ENCODE measurements around the gene P4HA1. TPM values are rescaled to one million over a fixed set of nuclear protein-coding genes. Genes with fewer than 3 reads are reported as not detected.
A peak's percentile ranks its signal among the peaks of the same experiment; 100 is the strongest.
"Not testable (repeated sequence)": the region's sequence is repeated elsewhere in the genome, so short reads cannot be mapped to it uniquely, and the experiment has no call there.

P4HA1 gene
- total RNA-seq, 2 experiments from 2014 or later = 48.1 to 49.2 TPM

- Mint-ChIP-seq H3K36me3 (ENCODE audit: low read depth) (peaks cover 26% of the 10 kb centered on the region), H3K9me3 (no peaks in the 10 kb centered on the region), H3K4me3 (no peak overlapping the region), H3K27me3 (no peaks in the 10 kb centered on the region), H3K4me1 (peaks cover 15% of the 10 kb centered on the region), H3K27ac (no peak overlapping the region)
- no peak for DNase-seq
- ChIA-PET CTCF (interaction anchor here (0.6 to 4.3 kb wide), 13 partner anchors 8 to 1127 kb away, joined by 3 to 27 read pairs (median 4); partner anchors contain the start of gene P4HA1), POLR2A (interaction anchor here (0.7 kb wide), 1 partner anchor 34 kb away, joined by 3 read pairs; no protein-coding TSS in a partner anchor)
Measured at GRCh38 chr10:73060738-73061635, 35.7 kb downstream of the P4HA1 start.

- H3K36me3 Mint-ChIP-seq (ENCODE audit: low read depth) = peaks cover 27% of the 10 kb centered on the region
- ChIA-PET CTCF (interaction anchor here (1.3 to 4.3 kb wide), 2 partner anchors 35 to 365 kb away, joined by 4 to 27 read pairs; partner anchors contain the start of gene P4HA1), POLR2A (no interaction called here)
- H3K27ac Mint-ChIP-seq = peak overlapping the region; percentile 36
- H3K9me3 Mint-ChIP-seq = no peaks in the 10 kb centered on the region
- no peak for DNase-seq
- no peaks in the 10 kb centered on the region for H3K27me3 Mint-ChIP-seq
- H3K4me3 Mint-ChIP-seq = no peak overlapping the region
- peaks cover 15% of the 10 kb centered on the region for H3K4me1 Mint-ChIP-seq
Measured at GRCh38 chr10:73060173-73060572, 36.5 kb downstream of the P4HA1 start.

- CTCF ChIA-PET = no interaction called here
- DNase-seq = no peak
- Mint-ChIP-seq H3K9me3 (no peaks in the 10 kb centered on the region), H3K4me3 (no peak overlapping the region), H3K27me3 (no peaks in the 10 kb centered on the region), H3K4me1 (peaks cover 15% of the 10 kb centered on the region), H3K36me3 (ENCODE audit: low read depth) (peaks cover 30% of the 10 kb centered on the region), H3K27ac (no peak overlapping the region)
- POLR2A ChIA-PET = no interaction called here
Measured at GRCh38 chr10:73058057-73058591, 38.5 kb downstream of the P4HA1 start.

GRCh38 chr10:73054286-73054685, 42.4 kb downstream of the P4HA1 start:
- H3K27me3 Mint-ChIP-seq = no peaks in the 10 kb centered on the region
- POLR2A ChIA-PET = interaction anchor here (0.7 kb wide), 1 partner anchor 346 kb away, joined by 3 read pairs; no protein-coding TSS in a partner anchor
- CTCF ChIA-PET = no interaction called here
- H3K4me1 Mint-ChIP-seq = no peaks in the 10 kb centered on the region
- H3K4me3 Mint-ChIP-seq = no peak overlapping the region
- H3K9me3 Mint-ChIP-seq = no peaks in the 10 kb centered on the region
- H3K27ac Mint-ChIP-seq = no peak overlapping the region
- no peak for DNase-seq
- H3K36me3 Mint-ChIP-seq (ENCODE audit: low read depth) = peaks cover 27% of the 10 kb centered on the region

GRCh38 chr10:73053275-73053674, 43.4 kb downstream of the P4HA1 start:
- Mint-ChIP-seq H3K9me3 (no peaks in the 10 kb centered on the region), H3K27ac (no peak overlapping the region), H3K4me3 (no peak overlapping the region), H3K4me1 (no peaks in the 10 kb centered on the region), H3K36me3 (ENCODE audit: low read depth) (peaks cover 29% of the 10 kb centered on the region), H3K27me3 (no peaks in the 10 kb centered on the region)
- DNase-seq = no peak
- POLR2A ChIA-PET = interaction anchor here (0.9 kb wide), 2 partner anchors 9 to 22 kb away, joined by 3 read pairs; no protein-coding TSS in a partner anchor
- CTCF ChIA-PET = interaction anchor here (2.2 kb wide), 1 partner anchor 8 kb away, joined by 8 read pairs; no protein-coding TSS in a partner anchor

GRCh38 chr10:73044378-73045285, 52.0 kb downstream of the P4HA1 start:
- DNase-seq = no peak
- Mint-ChIP-seq H3K4me1 (peaks cover 7% of the 10 kb centered on the region), H3K9me3 (no peaks in the 10 kb centered on the region), H3K36me3 (ENCODE audit: low read depth) (peaks cover 41% of the 10 kb centered on the region), H3K4me3 (no peak overlapping the region), H3K27ac (no peak overlapping the region), H3K27me3 (no peaks in the 10 kb centered on the region)
- ChIA-PET POLR2A (interaction anchor here (1.0 kb wide), 1 partner anchor 8 kb away, joined by 3 read pairs; no protein-coding TSS in a partner anchor), CTCF (no interaction called here)

GRCh38 chr10:73043766-73044377, 52.8 kb downstream of the P4HA1 start:
- H3K27me3 Mint-ChIP-seq = no peaks in the 10 kb centered on the region
- POLR2A ChIA-PET = no interaction called here
- CTCF ChIA-PET = no interaction called here
- H3K4me3 Mint-ChIP-seq = no peak overlapping the region
- no peak overlapping the region for H3K27ac Mint-ChIP-seq
- H3K36me3 Mint-ChIP-seq (ENCODE audit: low read depth) = peaks cover 36% of the 10 kb centered on the region
- DNase-seq = no peak
- peaks cover 7% of the 10 kb centered on the region for H3K4me1 Mint-ChIP-seq
- H3K9me3 Mint-ChIP-seq = no peaks in the 10 kb centered on the region

GRCh38 chr10:73043319-73043718, 53.3 kb downstream of the P4HA1 start:
- DNase-seq = no peak
- Mint-ChIP-seq H3K36me3 (ENCODE audit: low read depth) (peaks cover 36% of the 10 kb centered on the region), H3K4me1 (peaks cover 7% of the 10 kb centered on the region), H3K9me3 (no peaks in the 10 kb centered on the region), H3K4me3 (no peak overlapping the region), H3K27ac (no peak overlapping the region), H3K27me3 (no peaks in the 10 kb centered on the region)
- CTCF ChIA-PET = no interaction called here
- POLR2A ChIA-PET = no interaction called here

- Mint-ChIP-seq H3K4me3 (no peak overlapping the region), H3K36me3 (ENCODE audit: low read depth) (peaks cover 37% of the 10 kb centered on the region), H3K9me3 (no peaks in the 10 kb centered on the region), H3K4me1 (peaks cover 7% of the 10 kb centered on the region), H3K27ac (no peak overlapping the region), H3K27me3 (no peaks in the 10 kb centered on the region)
- ChIA-PET POLR2A (no interaction called here), CTCF (no interaction called here)
- no peak for DNase-seq
Measured at GRCh38 chr10:73042130-73042529, 54.5 kb downstream of the P4HA1 start.

- Mint-ChIP-seq H3K9me3 (no peaks in the 10 kb centered on the region), H3K27ac (no peak overlapping the region), H3K4me1 (peaks cover 3% of the 10 kb centered on the region), H3K27me3 (no peaks in the 10 kb centered on the region), H3K36me3 (ENCODE audit: low read depth) (peaks cover 25% of the 10 kb centered on the region), H3K4me3 (no peak overlapping the region)
- ChIA-PET CTCF (interaction anchor here (1.0 kb wide), 1 partner anchor 11 kb away, joined by 3 read pairs; no protein-coding TSS in a partner anchor), POLR2A (no interaction called here)
- DNase-seq = no peak
Measured at GRCh38 chr10:73039635-73040034, 57.0 kb downstream of the P4HA1 start.

- CTCF ChIA-PET = interaction anchor here (1.1 kb wide), 1 partner anchor 25 kb away, joined by 5 read pairs; no protein-coding TSS in a partner anchor
- DNase-seq, H3K9me3 Mint-ChIP-seq, H3K4me3 Mint-ChIP-seq, POLR2A ChIA-PET, H3K27ac Mint-ChIP-seq, H3K27me3 Mint-ChIP-seq, H3K4me1 Mint-ChIP-seq: not testable (repeated sequence)
- peaks cover 16% of the 10 kb centered on the region for H3K36me3 Mint-ChIP-seq (ENCODE audit: low read depth)
Measured at GRCh38 chr10:73036285-73036684, 60.4 kb downstream of the P4HA1 start.

GRCh38 chr10:73032536-73032935, 64.1 kb downstream of the P4HA1 start:
- POLR2A ChIA-PET = no interaction called here
- CTCF ChIA-PET = no interaction called here
- Mint-ChIP-seq H3K4me3 (no peak overlapping the region), H3K4me1 (no peaks in the 10 kb centered on the region), H3K36me3 (ENCODE audit: low read depth) (peaks cover 23% of the 10 kb centered on the region), H3K27me3 (no peaks in the 10 kb centered on the region), H3K9me3 (no peaks in the 10 kb centered on the region), H3K27ac (no peak overlapping the region)
- no peak for DNase-seq

Measured in activated CD4-positive, alpha-beta memory T cell treated with anti-CD3 and anti-CD28 coated beads, Interleukin-2, amount 10 ng/mL, durations not matched to agents 7 days and 5 days (primary cell).